ENCODE results near the gene LOXHD1. TPM values are rescaled to one million over a fixed set of nuclear protein-coding genes. Genes with fewer than 3 reads are reported as not detected.

The LOXHD1 gene
- total RNA-seq, 1 experiment from 2014 or later = not detected

DNA sequence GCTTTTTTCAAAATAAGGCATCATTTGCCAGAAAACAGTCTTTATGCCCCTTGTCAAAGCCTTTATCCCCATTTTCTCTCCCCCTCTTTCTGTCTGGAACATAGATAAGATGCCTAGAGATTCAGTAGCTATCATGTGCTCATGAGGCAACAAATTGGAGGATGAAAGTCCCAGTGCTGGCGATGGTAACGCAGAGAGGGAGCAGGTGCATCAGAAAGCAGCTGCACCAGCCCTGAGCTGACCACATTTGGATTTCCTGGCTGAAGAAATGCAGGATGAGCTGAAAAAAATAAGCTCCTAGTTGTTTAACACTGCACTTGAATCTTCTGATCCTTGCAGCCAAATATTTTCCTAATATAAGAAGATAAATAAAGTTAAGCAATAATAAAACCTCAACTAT is 48.0 kb downstream of the LOXHD1 start:
- no peaks in the 10 kb centered on the region for H3K9me3 ChIP-seq

DNA sequence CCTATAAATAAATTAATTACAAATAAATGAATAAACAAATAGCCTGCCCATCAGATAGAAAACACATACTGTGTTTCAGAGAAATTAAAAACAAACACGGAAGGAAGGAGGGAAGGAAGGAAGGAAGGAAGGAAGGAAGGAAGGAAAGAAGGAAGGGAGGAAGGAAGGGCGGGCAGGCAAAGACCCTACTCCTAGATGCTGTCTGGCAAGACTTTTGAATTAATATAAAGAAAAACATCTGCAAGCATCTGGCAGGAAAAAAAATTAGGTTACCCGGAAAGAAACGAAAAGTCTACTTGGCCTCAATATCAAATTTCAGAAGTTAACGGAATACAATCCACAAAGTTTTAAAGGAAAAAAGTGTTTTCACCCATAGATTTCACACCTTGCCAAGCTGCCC is 49.1 kb downstream of the LOXHD1 start:
- DNase-seq = no peak
- no peaks in the 10 kb centered on the region for H3K9me3 ChIP-seq
- no peaks in the 10 kb centered on the region for H3K36me3 ChIP-seq
- no peak overlapping the region for H3K4me3 ChIP-seq
- H3K27me3 ChIP-seq = peaks cover 16% of the 10 kb centered on the region

More for the DNA sequence above, 48.0 kb downstream of the LOXHD1 start:
- DNase-seq = no peak
- Histone ChIP-seq H3K27me3 (peaks cover 16% of the 10 kb centered on the region), H3K36me3 (no peaks in the 10 kb centered on the region), H3K4me3 (no peak overlapping the region)

- H3K4me3 ChIP-seq = no peak overlapping the region
- no peaks in the 10 kb centered on the region for H3K27me3 ChIP-seq
- no peaks in the 10 kb centered on the region for H3K36me3 ChIP-seq
- DNase-seq = no peak
- no peaks in the 10 kb centered on the region for H3K9me3 ChIP-seq
Measured at GRCh38 chr18:46601141-46601805, 55.7 kb downstream of the LOXHD1 start.

GRCh38 chr18:46596119-46596518 is 60.9 kb downstream of the LOXHD1 start:
- Histone ChIP-seq H3K9me3 (no peaks in the 10 kb centered on the region), H3K36me3 (no peaks in the 10 kb centered on the region), H3K27me3 (no peaks in the 10 kb centered on the region), H3K4me3 (no peak overlapping the region)
- DNase-seq = no peak

DNA sequence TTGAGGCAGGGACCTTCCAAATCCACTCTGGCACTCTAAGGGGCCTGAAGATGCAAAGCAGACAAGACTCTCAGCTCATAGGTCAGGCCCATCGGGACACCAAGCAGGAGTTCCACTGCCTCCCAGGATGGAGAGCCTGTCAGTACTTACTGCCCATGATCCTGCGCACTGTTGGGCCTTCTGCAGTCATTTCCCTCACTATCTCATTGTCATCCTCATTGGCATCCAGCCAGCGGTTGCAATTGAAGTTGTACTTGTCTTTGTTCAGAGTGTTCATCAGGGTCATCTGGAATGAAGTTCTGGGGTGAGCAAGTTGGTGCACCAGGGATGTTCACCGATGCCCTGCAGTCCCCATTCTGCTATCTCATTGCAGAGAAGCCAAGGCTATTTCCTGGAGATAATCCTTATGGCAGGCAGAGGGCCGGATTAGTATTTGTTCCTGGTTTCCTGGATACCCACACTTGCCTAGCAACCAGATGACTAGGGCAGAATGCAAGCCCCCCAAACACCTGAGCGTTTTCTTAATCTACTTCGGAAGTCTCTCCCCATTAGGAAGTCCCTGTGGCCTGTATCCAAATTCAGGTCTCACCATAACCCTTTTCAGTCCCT is 65.1 kb downstream of the LOXHD1 start:
- Histone ChIP-seq H3K9me3 (no peaks in the 10 kb centered on the region), H3K27me3 (no peaks in the 10 kb centered on the region), H3K4me3 (no peak overlapping the region), H3K36me3 (no peaks in the 10 kb centered on the region)
- no peak for DNase-seq

DNA sequence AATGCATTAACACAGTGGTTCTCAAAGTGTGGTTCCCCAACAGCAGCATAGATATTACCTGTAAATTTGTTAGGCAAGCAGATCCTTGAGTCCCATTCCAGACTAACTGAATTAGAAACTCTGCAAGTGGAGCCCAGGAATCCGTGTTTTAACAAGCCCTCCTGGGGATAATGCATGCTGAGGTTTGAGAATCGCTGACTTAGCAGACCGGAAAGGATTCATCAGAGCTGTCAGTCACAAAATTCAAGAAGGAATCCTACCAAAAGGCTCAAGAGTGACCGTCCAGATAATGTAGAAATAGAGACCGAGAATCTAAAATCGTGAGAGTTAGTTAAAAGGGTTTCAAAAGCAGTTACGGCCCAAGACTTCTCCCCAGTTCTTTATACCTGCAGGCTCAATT is 66.9 kb downstream of the LOXHD1 start:
- H3K36me3 ChIP-seq = no peaks in the 10 kb centered on the region
- DNase-seq = no peak
- no peak overlapping the region for H3K4me3 ChIP-seq
- no peaks in the 10 kb centered on the region for H3K27me3 ChIP-seq
- H3K9me3 ChIP-seq = no peaks in the 10 kb centered on the region

- Histone ChIP-seq H3K9me3 (no peaks in the 10 kb centered on the region), H3K27me3 (0 out of 2 replicates have a peak, but pooled peaks cover 2% of the 10 kb centered on the region), H3K4me3 (no peak overlapping the region), H3K36me3 (no peaks in the 10 kb centered on the region)
- DNase-seq = no peak
Measured at GRCh38 chr18:46588971-46589660, 67.9 kb downstream of the LOXHD1 start.

GRCh38 chr18:46587600-46587999 is 69.4 kb downstream of the LOXHD1 start:
- Histone ChIP-seq H3K27me3 (0 out of 2 replicates have a peak, but pooled peaks cover 2% of the 10 kb centered on the region), H3K4me3 (no peak overlapping the region), H3K9me3 (no peaks in the 10 kb centered on the region), H3K36me3 (no peaks in the 10 kb centered on the region)
- no peak for DNase-seq

- Histone ChIP-seq H3K27me3 (0 out of 2 replicates have a peak, but pooled peaks cover 2% of the 10 kb centered on the region), H3K36me3 (no peaks in the 10 kb centered on the region), H3K4me3 (no peak overlapping the region), H3K9me3 (peaks cover 7% of the 10 kb centered on the region; the same call in 1 of the 2 replicates)
- no peak for DNase-seq
Measured at GRCh38 chr18:46583711-46584110, 73.3 kb downstream of the LOXHD1 start.

DNA sequence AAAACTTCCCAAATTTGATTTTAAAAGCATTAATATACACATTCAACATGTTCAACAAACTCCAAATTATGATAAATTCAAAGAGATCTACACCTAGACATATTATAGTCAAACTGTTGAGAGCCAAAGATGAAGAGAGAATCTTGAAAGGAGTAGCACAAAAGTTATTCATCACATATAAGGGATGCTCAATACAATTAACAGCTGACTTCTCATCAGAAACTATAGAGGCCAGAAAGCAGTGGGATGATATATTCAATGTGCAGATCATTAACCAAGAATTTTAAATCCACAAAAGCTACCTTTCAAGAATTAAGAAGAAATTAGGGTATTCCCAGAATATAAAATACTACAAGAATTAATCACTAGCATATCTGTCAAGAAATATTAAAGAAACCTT is 75.4 kb downstream of the LOXHD1 start:
- no peak for DNase-seq

DNA sequence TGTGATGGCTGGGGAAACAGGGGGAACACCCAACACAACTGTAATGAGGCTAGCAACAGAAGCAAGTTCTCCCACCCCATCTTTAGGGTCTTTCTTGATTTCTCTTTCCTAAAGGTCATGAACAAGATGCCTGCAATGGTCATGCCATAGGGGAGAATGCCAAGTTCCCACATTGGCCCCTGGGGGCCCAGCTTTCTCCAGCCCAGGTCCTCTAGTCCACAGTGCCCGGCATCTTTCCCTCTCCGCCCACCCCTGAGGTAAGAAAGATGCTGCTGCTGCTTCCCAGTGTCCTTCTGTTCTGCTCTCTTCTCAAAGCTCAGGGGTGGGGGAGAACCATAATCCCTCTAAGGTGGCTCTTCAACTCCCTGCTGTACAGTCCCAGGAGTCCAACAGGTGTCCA is 78.0 kb downstream of the LOXHD1 start:
- no peak overlapping the region for H3K4me3 ChIP-seq
- H3K27me3 ChIP-seq = no peaks in the 10 kb centered on the region
- H3K9me3 ChIP-seq = peaks cover 7% of the 10 kb centered on the region; the same call in 1 of the 2 replicates
- DNase-seq = no peak
- H3K36me3 ChIP-seq = no peaks in the 10 kb centered on the region

More for the DNA sequence above, 75.4 kb downstream of the LOXHD1 start:
- Histone ChIP-seq H3K36me3 (no peaks in the 10 kb centered on the region), H3K27me3 (0 out of 2 replicates have a peak, but pooled peaks cover 2% of the 10 kb centered on the region), H3K9me3 (peaks cover 7% of the 10 kb centered on the region; the same call in 1 of the 2 replicates), H3K4me3 (no peak overlapping the region)

- Histone ChIP-seq H3K27me3 (no peaks in the 10 kb centered on the region), H3K36me3 (no peaks in the 10 kb centered on the region), H3K9me3 (peaks cover 7% of the 10 kb centered on the region; the same call in 1 of the 2 replicates), H3K4me3 (no peak overlapping the region)
- DNase-seq = no peak
Measured at GRCh38 chr18:46577546-46577945, 79.5 kb downstream of the LOXHD1 start.

DNA sequence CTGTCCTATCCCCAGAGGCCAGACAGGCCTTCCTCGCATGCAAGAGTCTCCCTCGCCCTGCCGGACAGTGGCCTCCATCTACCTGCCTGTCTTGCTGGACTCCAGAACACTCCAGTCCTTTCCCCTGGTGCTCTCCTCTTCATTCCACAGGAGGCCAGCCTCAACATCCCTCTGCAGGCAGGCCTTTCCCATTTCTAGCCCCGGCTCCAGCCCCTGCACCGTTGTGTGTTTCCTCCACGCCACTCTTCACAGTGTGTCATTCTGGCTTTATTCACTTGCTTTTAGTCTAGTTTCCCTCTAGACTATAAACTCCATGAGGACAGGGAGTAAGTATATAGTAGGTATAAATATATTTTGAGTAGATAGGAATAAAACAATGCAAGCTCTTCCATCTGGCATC is 81.2 kb downstream of the LOXHD1 start:
- no peaks in the 10 kb centered on the region for H3K27me3 ChIP-seq
- no peak for DNase-seq
- H3K4me3 ChIP-seq = no peak overlapping the region
- H3K36me3 ChIP-seq = no peaks in the 10 kb centered on the region
- no peaks in the 10 kb centered on the region for H3K9me3 ChIP-seq

- Histone ChIP-seq H3K36me3 (no peaks in the 10 kb centered on the region), H3K9me3 (no peaks in the 10 kb centered on the region)
- no peak for DNase-seq
Measured at GRCh38 chr18:46574743-46575115, 82.3 kb downstream of the LOXHD1 start.

DNA sequence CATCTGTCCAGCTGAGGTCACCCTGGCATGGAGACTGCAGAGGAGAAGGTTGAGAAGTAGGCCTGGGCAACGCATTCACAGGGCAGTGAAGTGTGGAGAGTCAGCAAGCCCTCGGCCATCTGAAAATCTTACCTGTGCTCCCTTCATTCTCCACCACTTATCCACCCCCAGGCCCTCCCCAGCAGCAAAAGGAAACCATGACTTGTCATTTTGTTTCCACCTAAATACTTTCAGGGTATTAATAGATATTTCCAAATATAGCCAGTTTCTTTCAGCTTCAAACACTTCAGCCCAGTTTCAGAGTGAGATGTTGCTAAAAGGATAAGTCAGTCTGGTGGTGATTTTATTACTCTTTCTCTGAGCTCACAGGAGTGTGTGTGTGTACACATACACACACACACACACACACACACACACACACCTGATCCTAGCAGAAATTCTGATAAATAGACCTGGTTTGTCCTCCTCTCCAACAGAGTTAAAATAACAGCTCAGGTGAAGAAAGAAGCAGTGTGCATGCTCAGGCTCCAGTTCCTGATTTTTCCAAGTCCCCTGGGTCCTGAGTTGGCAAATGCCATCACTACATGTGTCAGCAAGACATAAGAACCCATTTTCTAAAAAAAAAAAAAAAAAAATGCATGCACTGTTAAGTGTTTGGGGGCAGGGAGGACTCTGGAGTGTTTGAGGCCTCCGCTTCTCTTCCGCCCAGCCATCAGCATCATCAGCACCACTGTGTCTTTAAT is 82.8 kb downstream of the LOXHD1 start:
- no peaks in the 10 kb centered on the region for H3K36me3 ChIP-seq
- no peaks in the 10 kb centered on the region for H3K9me3 ChIP-seq
- H3K4me3 ChIP-seq = no peak overlapping the region
- no peaks in the 10 kb centered on the region for H3K27me3 ChIP-seq
- no peak for DNase-seq

More at GRCh38 chr18:46574743-46575115, 82.3 kb downstream of the LOXHD1 start:
- no peak overlapping the region for H3K4me3 ChIP-seq
- H3K27me3 ChIP-seq = no peaks in the 10 kb centered on the region

DNA sequence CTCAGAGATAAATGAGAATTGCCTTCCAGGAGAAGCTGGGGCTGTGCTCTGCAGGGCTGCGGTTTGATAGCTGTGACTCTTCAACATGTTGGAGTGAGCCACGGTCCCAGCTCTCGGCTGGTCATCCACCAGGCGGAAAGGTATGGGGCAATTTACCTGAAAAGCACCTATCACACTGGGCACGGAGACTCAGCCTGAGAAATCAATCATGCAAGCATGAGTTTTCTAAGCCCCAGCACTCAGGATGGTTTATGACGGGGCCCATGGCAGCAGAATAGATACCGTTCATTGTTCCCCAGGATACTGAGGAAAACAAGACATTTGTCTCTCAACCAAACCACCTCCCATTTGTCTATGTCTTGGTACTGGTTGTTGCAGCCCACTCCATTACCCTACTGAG is 83.9 kb downstream of the LOXHD1 start:
- H3K36me3 ChIP-seq = no peaks in the 10 kb centered on the region
- peaks cover 2% of the 10 kb centered on the region; the same call in 1 of the 2 replicates for H3K27me3 ChIP-seq
- DNase-seq = no peak
- no peak overlapping the region for H3K4me3 ChIP-seq
- no peaks in the 10 kb centered on the region for H3K9me3 ChIP-seq

DNA sequence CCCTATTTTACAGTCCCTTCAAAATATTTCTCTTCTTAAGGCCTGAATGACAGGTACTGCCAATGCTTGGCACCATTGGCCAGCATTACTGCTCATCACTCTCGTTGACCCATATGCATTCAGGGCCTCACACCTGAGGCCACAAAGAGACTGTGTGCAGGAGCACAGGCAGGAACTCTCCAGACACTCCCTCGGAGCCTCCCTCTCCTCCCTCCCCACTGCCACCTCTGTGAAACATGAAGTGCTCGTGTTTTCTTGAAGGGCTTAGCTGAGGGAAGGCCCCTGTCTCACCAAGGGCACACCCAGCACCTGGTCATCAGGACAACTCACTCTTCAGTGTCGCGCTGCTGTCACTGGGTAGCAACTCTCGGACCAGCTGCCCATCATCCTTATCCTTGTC is 85.3 kb downstream of the LOXHD1 start:
- no peak overlapping the region for H3K4me3 ChIP-seq
- H3K36me3 ChIP-seq = no peaks in the 10 kb centered on the region
- H3K9me3 ChIP-seq = no peaks in the 10 kb centered on the region
- DNase-seq = no peak
- H3K27me3 ChIP-seq = peaks cover 5% of the 10 kb centered on the region; the same call in 1 of the 2 replicates
